Activated CD8-positive, alpha-beta memory T cell treated with anti-CD3 and anti-CD28 coated beads for 36 hours (primary cell): ENCODE data around the gene TOR4A. TPM values are rescaled to one million over a fixed set of nuclear protein-coding genes. Genes with fewer than 3 reads are reported as not detected.

Source experiments
- CTCF ChIA-PET: fragments of 350-600 bp; sonication (Branson Sonifier 250); formaldehyde crosslinking; loops from one replicate; lab custom pipeline; 2021; ENCODE audit warnings: antibody characterized with exemption; lab: Charles Lee
- POLR2A ChIA-PET: fragments of 350-600 bp; sonication (Branson Sonifier 250); formaldehyde crosslinking; loops from one replicate; lab custom pipeline; 2021; ENCODE audit warnings: antibody characterized with exemption; lab: Charles Lee
- total RNA-seq, 2 experiments: library from RNA; stranded (reverse); gene quantifications; one replicate each; pipeline ENCODE4 v1.2.3, GENCODE V29; 2021

TOR4A gene
- total RNA-seq, 2 experiments from 2014 or later = 4.8 TPM

- CTCF ChIA-PET = interaction anchor here (1.4 kb wide), 1 partner anchor 9 kb away, joined by 3 read pairs; no protein-coding TSS in a partner anchor
- POLR2A ChIA-PET = no interaction called here
These were observed 31.8 kb upstream of the TOR4A start for GRCh38 chr9:137245450-137246421.

DNA sequence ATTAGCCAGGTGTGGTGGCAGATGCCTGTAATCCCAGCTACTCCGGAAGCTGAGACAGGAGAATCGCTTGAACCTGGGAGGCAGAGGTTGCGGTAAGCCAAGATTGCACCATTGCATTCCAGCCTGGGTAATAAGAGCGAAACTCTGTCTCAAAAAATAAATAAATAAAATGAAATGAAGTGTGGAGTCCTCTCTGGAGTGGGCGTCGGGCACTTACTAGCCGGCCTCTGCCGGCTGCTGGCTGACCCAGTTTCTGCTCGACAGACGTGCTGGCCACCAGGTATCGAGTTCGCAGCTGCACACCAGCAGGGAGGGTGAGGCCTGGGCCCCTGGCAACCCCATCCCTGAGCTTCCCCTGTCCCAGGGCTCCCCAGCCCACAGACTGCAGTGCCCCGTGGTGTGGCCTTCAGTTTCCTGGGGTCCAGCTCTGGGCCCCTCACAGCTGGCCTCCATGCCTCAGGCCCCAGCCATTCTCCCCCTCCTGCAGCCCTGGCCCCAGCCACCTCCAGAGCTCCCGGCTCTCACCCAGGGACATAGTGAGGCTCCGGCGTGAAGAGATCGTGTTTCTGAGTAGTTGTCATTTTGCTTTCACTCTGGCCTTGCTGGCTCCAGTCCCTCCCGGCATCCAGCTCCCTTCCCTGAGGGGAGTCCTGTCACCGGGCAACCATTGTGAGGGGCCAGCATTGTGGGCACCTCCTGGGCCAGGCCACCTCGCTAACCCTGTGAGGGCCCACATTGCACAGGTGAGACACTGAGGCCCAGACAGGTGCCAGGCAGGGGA is 30.2 kb upstream of the TOR4A start:
- CTCF ChIA-PET = interaction anchor here (1.5 kb wide), 1 partner anchor 11 kb away, joined by 4 read pairs; no protein-coding TSS in a partner anchor

DNA sequence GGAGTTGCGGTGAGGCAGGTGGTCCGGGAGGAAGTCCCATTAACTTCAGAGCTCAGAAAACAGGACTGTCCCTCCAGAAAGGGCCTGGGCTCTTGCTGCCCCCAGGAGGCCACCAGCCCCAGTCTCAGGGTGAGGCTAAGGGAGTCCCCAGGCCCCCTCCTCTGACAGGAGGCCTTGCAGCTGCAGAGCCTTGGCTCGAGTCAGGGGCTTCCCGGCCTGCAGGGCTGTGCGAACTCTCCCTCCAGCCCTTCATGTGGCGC is 29.7 kb upstream of the TOR4A start:
- CTCF ChIA-PET = interaction anchor here (1.5 kb wide), 1 partner anchor 11 kb away, joined by 4 read pairs; no protein-coding TSS in a partner anchor

More for the DNA sequence above, 30.2 kb upstream of the TOR4A start:
- POLR2A ChIA-PET = no interaction called here

DNA sequence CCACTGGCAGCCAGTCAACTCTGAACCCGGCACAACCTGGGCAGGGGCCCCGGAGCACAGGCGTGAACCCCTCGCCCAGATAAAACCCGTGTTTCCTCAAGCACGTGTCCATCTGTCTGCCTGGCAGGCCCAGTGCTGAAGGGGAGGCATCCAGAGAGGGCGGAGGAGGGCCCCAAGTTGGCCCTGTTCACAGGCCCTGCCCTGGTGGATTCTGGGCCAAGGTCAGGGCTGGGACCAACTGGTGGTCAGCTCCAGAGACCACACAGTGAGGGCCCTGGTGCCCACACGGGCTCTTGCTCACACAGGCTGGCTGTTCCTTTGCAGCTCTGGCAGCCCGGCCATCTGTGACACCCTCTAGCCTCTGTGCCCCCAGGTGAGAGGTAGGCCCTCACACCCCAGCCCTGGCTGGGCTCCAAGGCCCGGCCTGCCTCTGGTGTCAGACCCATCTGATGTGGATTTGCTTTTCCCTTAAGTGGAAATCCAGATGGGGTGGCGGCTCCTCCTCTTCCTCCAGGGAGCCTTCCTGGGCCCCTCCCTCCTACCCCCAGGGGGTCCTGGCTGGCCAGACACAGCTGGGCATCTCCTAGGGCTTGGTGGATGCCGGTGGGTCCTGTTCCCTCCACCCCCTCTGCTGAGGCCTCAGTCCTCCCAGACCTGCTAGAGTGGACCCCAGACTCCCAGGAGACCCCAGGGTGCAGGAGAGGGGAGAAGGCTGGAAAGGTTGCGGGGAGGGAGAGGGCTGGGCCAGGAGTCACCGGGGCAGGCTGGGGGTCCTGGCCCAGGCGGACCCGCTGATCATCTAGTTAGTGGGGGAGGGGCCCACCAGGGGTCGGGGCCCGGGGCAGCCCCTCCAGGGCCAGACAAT is 27.0 kb upstream of the TOR4A start:
- CTCF ChIA-PET = interaction anchor here (0.7 to 1.7 kb wide), 3 partner anchors 10 to 552 kb away, joined by 3 to 5 read pairs (median 4); partner anchors contain the start of gene TUBB4B
- POLR2A ChIA-PET = no interaction called here

More for the DNA sequence above, 29.7 kb upstream of the TOR4A start:
- POLR2A ChIA-PET = interaction anchor here (0.7 kb wide), 1 partner anchor 55 kb away, joined by 5 read pairs; no protein-coding TSS in a partner anchor

DNA sequence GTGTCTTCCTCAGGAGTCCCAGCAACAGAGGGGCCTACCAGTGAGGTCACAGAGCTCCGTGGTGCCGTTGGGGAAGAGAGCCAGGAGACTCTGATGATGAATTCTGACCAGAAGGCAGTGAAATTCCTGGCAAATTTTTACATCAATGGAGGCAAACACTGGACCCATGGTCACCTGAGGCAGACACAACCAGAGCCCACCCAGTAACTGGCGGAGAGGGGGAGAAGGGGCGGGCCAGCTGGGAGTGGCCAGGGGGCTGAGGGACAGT is 26.4 kb upstream of the TOR4A start, which contains the start of gene STPG3:
TSS of gene STPG3 (plus strand) at position 93 of the 268 bp plus-strand sequence. CDS start at position 94, 1 bp downstream.
- CTCF ChIA-PET = interaction anchor here (0.7 to 1.7 kb wide), 3 partner anchors 11 to 553 kb away, joined by 3 to 5 read pairs (median 4); partner anchors contain the start of gene TUBB4B
- POLR2A ChIA-PET = no interaction called here

- POLR2A ChIA-PET = no interaction called here
These were observed 25.8 kb upstream of the TOR4A start for GRCh38 chr9:137251490-137252268.

GRCh38 chr9:137252555-137253506 is 24.7 kb upstream of the TOR4A start:
- CTCF ChIA-PET = interaction anchor here (0.9 to 1.2 kb wide), 2 partner anchors 18 to 224 kb away, joined by 3 read pairs; partner anchors contain the start of gene ABCA2
- POLR2A ChIA-PET = interaction anchor here (1.4 to 4.4 kb wide), 2 partner anchors 11 to 31 kb away, joined by 4 to 60 read pairs; partner anchors contain the start of genes RNF208 and TUBB4B

More at GRCh38 chr9:137251490-137252268, 25.8 kb upstream of the TOR4A start:
- CTCF ChIA-PET = interaction anchor here (1.7 kb wide), 1 partner anchor 15 kb away, joined by 5 read pairs; no protein-coding TSS in a partner anchor

GRCh38 chr9:137253717-137254623 is 23.6 kb upstream of the TOR4A start:
- ChIA-PET CTCF (interaction anchor here (0.9 to 1.8 kb wide), 5 partner anchors 13 to 225 kb away, joined by 3 to 16 read pairs (median 3); partner anchors contain the start of genes ABCA2 and TUBB4B), POLR2A (interaction anchor here (0.5 to 4.4 kb wide), 6 partner anchors 12 to 65 kb away, joined by 3 to 60 read pairs (median 4); partner anchors contain the start of genes RNF208, TOR4A and TUBB4B)

GRCh38 chr9:137254624-137255447 is 22.7 kb upstream of the TOR4A start, which contains the start of gene NELFB:
TSS of gene NELFB (plus strand) at chr9:137255327.
- POLR2A ChIA-PET = interaction anchor here (0.5 to 4.4 kb wide), 7 partner anchors 13 to 296 kb away, joined by 3 to 60 read pairs (median 4); partner anchors contain the start of genes RNF208, TOR4A and TUBB4B
- CTCF ChIA-PET = interaction anchor here (0.6 to 1.8 kb wide), 4 partner anchors 14 to 137 kb away, joined by 3 to 16 read pairs (median 6); partner anchors contain the start of gene TUBB4B

GRCh38 chr9:137255448-137256114 is 21.9 kb upstream of the TOR4A start:
- POLR2A ChIA-PET = interaction anchor here (0.6 to 4.4 kb wide), 2 partner anchors 13 to 295 kb away, joined by 6 to 60 read pairs; partner anchors contain the start of gene TUBB4B
- CTCF ChIA-PET = interaction anchor here (0.6 to 1.8 kb wide), 4 partner anchors 15 to 138 kb away, joined by 3 to 16 read pairs (median 6); partner anchors contain the start of gene TUBB4B

- POLR2A ChIA-PET = interaction anchor here (0.5 to 4.4 kb wide), 2 partner anchors 14 to 186 kb away, joined by 4 to 60 read pairs; partner anchors contain the start of genes SAPCD2 and TUBB4B
- CTCF ChIA-PET = interaction anchor here (1.1 kb wide), 1 partner anchor 34 kb away, joined by 3 read pairs; the partner anchor contains the start of gene RNF208
These were observed 21.2 kb upstream of the TOR4A start for GRCh38 chr9:137256362-137256761.

DNA sequence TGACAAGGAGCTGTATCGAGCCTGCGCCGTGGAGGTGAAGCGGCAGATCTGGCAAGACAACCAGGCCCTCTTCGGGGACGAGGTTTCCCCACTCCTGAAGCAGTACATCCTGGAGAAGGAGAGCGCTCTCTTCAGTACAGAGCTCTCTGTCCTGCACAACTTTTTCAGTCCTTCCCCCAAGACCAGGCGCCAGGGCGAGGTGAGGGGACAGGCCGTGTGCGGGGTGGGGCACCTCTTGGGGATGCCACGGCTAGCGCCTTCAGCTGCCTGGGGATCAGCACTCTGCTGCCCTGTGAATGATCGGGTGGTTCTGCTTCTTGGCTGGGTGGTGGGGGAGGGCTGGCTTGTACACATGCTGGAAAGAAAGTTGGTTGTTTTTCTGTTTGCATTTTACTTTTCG is 20.7 kb upstream of the TOR4A start:
- CTCF ChIA-PET = interaction anchor here (1.1 kb wide), 1 partner anchor 34 kb away, joined by 3 read pairs; the partner anchor contains the start of gene RNF208
- POLR2A ChIA-PET = interaction anchor here (0.6 to 4.4 kb wide), 2 partner anchors 15 to 20 kb away, joined by 3 to 60 read pairs; partner anchors contain the start of genes TOR4A and TUBB4B
